ENCODE data around the gene VSIG8. TPM values are rescaled to one million over a fixed set of nuclear protein-coding genes. Genes with fewer than 3 reads are reported as not detected.

Gene VSIG8
- total and polyA plus RNA-seq, 2 of the 8 experiments (the other 6 are each of a cell fraction or from before 2014, with no cell fraction given), result not detected

Small RNA genes lying within 50 kb of the gene (microRNA-seq; reads per million reads assigned to microRNA genes)
- gene MIR4259 (ENCODE audit: borderline microRNAs expressed in 2 of 2, borderline number of aligned reads in 2 of 2, borderline replicate concordance in 1 of 2), result 0 reads per million in 2 experiments

Small RNA genes lying within 50 kb of the gene (small RNA-seq; reads per million reads assigned to genes)
- not detected for gene MIR4259 (ENCODE audit: insufficient read depth)
- not detected for gene RF00570 (ENCODE audit: insufficient read depth)

Other genes starting within 250 kb of the VSIG8 start
- gene CRP, start 148.1 kb downstream of the VSIG8 start, total RNA-seq (2021; fragmentation: NEBNext Ultra II Directional; extraction: Animal tissue kit (Norgen Biotek cat#: 25700)), result not detected in 2 replicates
- not detected in 2 replicates for gene CRP, start 148.1 kb downstream of the VSIG8 start, polyA plus RNA-seq (2011; rRNA removed)
- 45.8 and 48.3 TPM in 2 replicates for gene DUSP23, start 81.7 kb downstream of the VSIG8 start, total RNA-seq (2021; fragmentation: NEBNext Ultra II Directional; extraction: Animal tissue kit (Norgen Biotek cat#: 25700))
- 80.1 and 122 TPM in 2 replicates for gene DUSP23, start 81.7 kb downstream of the VSIG8 start, polyA plus RNA-seq (2011; rRNA removed)
- gene FCRL6, start 60.3 kb downstream of the VSIG8 start, total RNA-seq (2021; fragmentation: NEBNext Ultra II Directional; extraction: Animal tissue kit (Norgen Biotek cat#: 25700)), result not detected in 2 replicates
- gene FCRL6, start 60.3 kb downstream of the VSIG8 start, polyA plus RNA-seq (2011; rRNA removed), result 0.08 TPM in 1 of 2 replicates, not detected in the other
- gene SLAMF8, start 35.8 kb downstream of the VSIG8 start, total RNA-seq (2021; fragmentation: NEBNext Ultra II Directional; extraction: Animal tissue kit (Norgen Biotek cat#: 25700)), result not detected in 2 replicates
- gene SLAMF8, start 35.8 kb downstream of the VSIG8 start, polyA plus RNA-seq (2011; rRNA removed), result not detected in 2 replicates
- gene CFAP45, start 37.5 kb upstream of the VSIG8 start, total RNA-seq (2021; fragmentation: NEBNext Ultra II Directional; extraction: Animal tissue kit (Norgen Biotek cat#: 25700)), result not detected in 2 replicates
- 0.05 and 0.11 TPM in 2 replicates for gene CFAP45, start 37.5 kb upstream of the VSIG8 start, polyA plus RNA-seq (2011; rRNA removed)
- 86.0 and 93.0 TPM in 2 replicates for gene TAGLN2, start 62.9 kb upstream of the VSIG8 start, total RNA-seq (2021; fragmentation: NEBNext Ultra II Directional; extraction: Animal tissue kit (Norgen Biotek cat#: 25700))
- 114 and 142 TPM in 2 replicates for gene TAGLN2, start 62.9 kb upstream of the VSIG8 start, polyA plus RNA-seq (2011; rRNA removed)
- gene IGSF9, start 83.0 kb upstream of the VSIG8 start, total RNA-seq (2021; fragmentation: NEBNext Ultra II Directional; extraction: Animal tissue kit (Norgen Biotek cat#: 25700)), result 28.1 and 29.2 TPM in 2 replicates
- 10.9 and 22.5 TPM in 2 replicates for gene IGSF9, start 83.0 kb upstream of the VSIG8 start, polyA plus RNA-seq (2011; rRNA removed)
- not detected in 2 replicates for gene SLAMF9, start 91.6 kb upstream of the VSIG8 start, total RNA-seq (2021; fragmentation: NEBNext Ultra II Directional; extraction: Animal tissue kit (Norgen Biotek cat#: 25700))
- gene SLAMF9, start 91.6 kb upstream of the VSIG8 start, polyA plus RNA-seq (2011; rRNA removed), result not detected in 2 replicates
- 5.1 and 5.4 TPM in 2 replicates for gene PIGM, start 169.3 kb upstream of the VSIG8 start, total RNA-seq (2021; fragmentation: NEBNext Ultra II Directional; extraction: Animal tissue kit (Norgen Biotek cat#: 25700))
- gene PIGM, start 169.3 kb upstream of the VSIG8 start, polyA plus RNA-seq (2011; rRNA removed), result 5.7 and 6.0 TPM in 2 replicates
- 2.2 and 2.4 TPM in 2 replicates for gene KCNJ10, start 207.5 kb upstream of the VSIG8 start, total RNA-seq (2021; fragmentation: NEBNext Ultra II Directional; extraction: Animal tissue kit (Norgen Biotek cat#: 25700))
- 1.7 and 3.5 TPM in 2 replicates for gene KCNJ10, start 207.5 kb upstream of the VSIG8 start, polyA plus RNA-seq (2011; rRNA removed)
- gene KCNJ9, start 218.9 kb upstream of the VSIG8 start, total RNA-seq (2021; fragmentation: NEBNext Ultra II Directional; extraction: Animal tissue kit (Norgen Biotek cat#: 25700)), result 0.08 and 0.13 TPM in 2 replicates
- gene KCNJ9, start 218.9 kb upstream of the VSIG8 start, polyA plus RNA-seq (2011; rRNA removed), result 0.02 and 0.11 TPM in 2 replicates
- gene IGSF8, start 236.0 kb upstream of the VSIG8 start, total RNA-seq (2021; fragmentation: NEBNext Ultra II Directional; extraction: Animal tissue kit (Norgen Biotek cat#: 25700)), result 69.6 and 71.2 TPM in 2 replicates
- gene IGSF8, start 236.0 kb upstream of the VSIG8 start, polyA plus RNA-seq (2011; rRNA removed), result 132 and 166 TPM in 2 replicates